Small intestine (tissue), 16 donors: ENCODE data around the gene RCBTB2. TPM values are rescaled to one million over a fixed set of nuclear protein-coding genes. Genes with fewer than 3 reads are reported as not detected.
A peak's percentile ranks its signal among the peaks of the same experiment; 100 is the strongest.
"Not testable (repeated sequence)": the region's sequence is repeated elsewhere in the genome, so short reads cannot be mapped to it uniquely, and the experiment has no call there.

Experiments
- DNase-seq, 2 donors: peaks; one replicate each; pipeline versions ENCODE4 v3.0.0 to v3.0.0-alpha.2; 2013
- FAIRE-seq: peaks from 2 replicates; lab custom pipeline; 2012; peaks lifted over from hg19 to GRCh38; lab: Jason Lieb, UNC
- H3K27ac ChIP-seq, 3 donors: one replicate each; pipeline ENCODE4 v1.5.1; 2013; ENCODE audit warnings: low read length in 2 of 3, mild to moderate bottlenecking in 2 of 3, control low read depth in 1 of 3, inconsistent platforms in 1 of 3, low read depth in 1 of 3, moderate library complexity in 1 of 3
- H3K27me3 ChIP-seq, 3 donors: one replicate each; pipeline ENCODE4 v1.6.1; 2013; ENCODE audit warnings: low read length in 3 of 3, inconsistent platforms in 1 of 3; ENCODE audit not compliant: control insufficient read depth in 3 of 3, insufficient read depth in 3 of 3
- H3K36me3 ChIP-seq, 3 donors: one replicate each; pipeline ENCODE4 v1.6.1; 2013; ENCODE audit warnings: low read length in 3 of 3, inconsistent platforms in 1 of 3, low read depth in 1 of 3, mild to moderate bottlenecking in 1 of 3, moderate library complexity in 1 of 3; ENCODE audit not compliant: control insufficient read depth in 3 of 3, insufficient read depth in 2 of 3
- H3K4me1 ChIP-seq, 3 donors: one replicate each; pipeline ENCODE4 v1.6.1; 2013; ENCODE audit warnings: low read length in 2 of 3, inconsistent platforms in 1 of 3, low read depth in 1 of 3, mild to moderate bottlenecking in 1 of 3, moderate library complexity in 1 of 3; ENCODE audit not compliant: control insufficient read depth in 3 of 3, insufficient read depth in 2 of 3
- H3K4me3 ChIP-seq, 3 donors: one replicate each; pipeline ENCODE4 v1.5.1; 2013; ENCODE audit warnings: low read length in 3 of 3, control low read depth in 1 of 3, inconsistent platforms in 1 of 3, low read depth in 1 of 3, mild to moderate bottlenecking in 1 of 3, moderate library complexity in 1 of 3
- H3K9me3 ChIP-seq, 2 donors: one replicate each; pipeline ENCODE4 v1.6.1; 2013; ENCODE audit warnings: low read depth in 1 of 2, low read length in 1 of 2; ENCODE audit not compliant: control insufficient read depth in 2 of 2, insufficient read depth in 1 of 2
- WGBS, 3 donors: extraction: QIAGEN DNeasy Blood & Tissue Kit; methylation state at CpG; one replicate each; pipeline ENCODE4 v1.1.7; 2013; 5-methylcytosine and 5-hydroxymethylcytosine counted together
- long read RNA-seq, 10 donors: transcript quantifications; one replicate each; lab custom pipeline, GENCODE V29; 2026
- polyA plus RNA-seq, 4 donors: library from polyadenylated mRNA; stranded (reverse) in 3 of 4; unstranded in 1 of 4; fragments of 200-250 nt in 3 of 4; fragments of 120-200 nt in 1 of 4; gene quantifications; one replicate each; pipeline versions ENCODE4 v1.2.1 to v1.2.3, GENCODE V29; 2013
- donor health status: healthy with polysubstance abuse.
- donor health status: control.
- donor health status: control.
- donor health status: Bipolar disorder and iron deficiency.
- donor health status: healthy.

Gene RCBTB2
- 10 to 100 TPM in 1 of 4 donors, 1 to 10 TPM in 3; 3.1 to 10.3 (median 6.2) TPM for polyA plus RNA-seq
- long read RNA-seq, donor 1: 0 reads
- long read RNA-seq, donor 2, partial matches to known transcripts: 0 of 1 reads
- long read RNA-seq, donor 2, other reads (novel, unspliced or antisense): 0 of 1 reads
- long read RNA-seq, donor 3, partial matches to known transcripts: 0 of 1 reads
- long read RNA-seq, donor 3, other reads (novel, unspliced or antisense): 0 of 1 reads
- long read RNA-seq, donor 4: 0 reads
- long read RNA-seq, donor 5: 0 reads
- long read RNA-seq, donor 6, partial matches to known transcripts: 0 of 1 reads
- long read RNA-seq, donor 6, other reads (novel, unspliced or antisense): 0 of 1 reads
- long read RNA-seq, donor 7: 0 reads
- long read RNA-seq, donor 8, partial matches to known transcripts: 0 of 1 reads
- long read RNA-seq, donor 8, other reads (novel, unspliced or antisense): 0 of 1 reads
- long read RNA-seq, donor 9: 0 reads
- long read RNA-seq, donor 10, partial matches to known transcripts: 0 of 6 reads
- long read RNA-seq, donor 10, other reads (novel, unspliced or antisense): 0 of 6 reads

DNA sequence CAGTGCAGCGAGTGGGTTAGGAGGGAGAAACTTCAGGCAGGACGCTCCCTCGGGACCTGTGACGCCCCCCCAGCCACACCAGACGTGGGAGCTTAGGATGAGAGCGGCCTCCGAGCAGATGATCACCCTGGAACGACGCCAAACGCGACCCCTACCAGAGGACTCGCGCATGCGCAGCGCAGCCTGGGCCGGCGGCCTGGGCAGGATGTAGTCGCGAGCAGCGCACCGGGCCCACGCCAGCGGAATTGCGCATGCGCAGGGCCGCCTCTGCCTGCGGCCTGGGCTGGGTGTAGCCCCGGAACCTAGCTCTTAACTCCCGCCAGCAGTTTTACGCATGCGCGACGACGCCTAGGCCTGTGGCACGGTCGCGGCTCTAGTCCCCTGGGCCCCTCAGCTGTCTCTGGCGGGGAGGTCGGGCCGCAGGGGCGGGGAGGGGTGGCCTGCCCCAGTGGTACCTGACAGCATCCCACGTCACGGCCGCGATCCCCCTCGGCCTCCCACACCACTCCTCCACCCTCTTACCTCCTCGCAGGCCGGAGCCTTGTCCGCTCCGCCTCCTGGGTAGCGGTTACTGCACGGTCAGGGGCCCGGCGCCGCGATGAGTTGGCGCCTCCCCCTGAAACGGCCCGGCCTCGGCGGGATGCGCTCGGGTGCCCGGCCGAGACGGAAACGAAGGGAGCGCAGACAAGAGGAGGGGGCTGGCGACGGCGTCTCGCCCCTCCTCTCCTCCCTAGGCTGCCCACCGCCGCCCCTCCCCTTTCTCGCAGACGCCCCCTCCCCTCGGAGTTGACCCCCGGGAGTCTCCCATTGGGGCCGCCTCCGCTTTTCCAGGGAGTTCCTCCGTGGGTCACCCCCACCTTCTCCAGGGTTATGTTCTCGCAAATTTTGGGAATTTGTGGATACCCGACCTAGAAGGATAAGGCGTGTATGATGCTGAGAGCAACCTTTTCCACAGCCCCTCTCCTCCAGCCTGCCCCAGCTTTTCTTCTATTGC lies at the start of gene RCBTB2:
Gene RCBTB2 (minus strand): TSS at position 575 of the 994 bp plus-strand sequence. CDS start 11,141 bp downstream, outside the sequence.
- peak within 1 kb of the TSS; percentile 45 to 88 (median 68) for H3K4me3 ChIP-seq
- no peaks in the 10 kb centered on the region for H3K9me3 ChIP-seq
- peak within 1 kb of the TSS; percentile 77 to 98 (median 90) for H3K27ac ChIP-seq
- H3K27me3 ChIP-seq: no peaks in the 10 kb centered on the region
- no peak for FAIRE-seq
- peaks cover 0 to 3% (median 3%) of the 10 kb centered on the region in 3 donors for H3K4me1 ChIP-seq
- 1 to 2% (median 1%) methylated on average over 58 to 84 of the region's 84 CpGs for WGBS, 3 donors
- peak; percentile 98 to 99 for DNase-seq
- no peaks in the 10 kb centered on the region for H3K36me3 ChIP-seq

DNA sequence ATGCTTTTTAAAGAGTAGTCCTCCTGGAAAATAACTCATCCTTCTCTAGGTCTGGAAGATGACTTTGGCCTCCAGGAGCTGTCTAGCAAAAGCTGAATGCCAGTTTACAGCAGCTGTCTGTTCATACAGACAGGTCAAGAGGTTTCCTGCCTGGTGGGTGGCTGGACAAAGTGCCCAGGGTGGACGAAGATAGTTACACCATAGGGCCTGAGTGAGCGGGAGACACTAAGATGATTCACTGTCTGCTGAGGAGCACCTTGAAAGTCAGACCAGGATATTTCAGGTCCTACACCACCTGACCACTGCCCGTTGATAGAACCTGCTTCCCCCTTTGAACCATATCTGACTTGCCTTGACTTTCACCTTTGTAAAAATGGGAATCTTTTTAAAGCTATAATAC lies 49.2 kb upstream of the RCBTB2 start:
- Histone ChIP-seq H3K36me3 (no peaks in the 10 kb centered on the region), H3K4me1 (peaks cover 0 to 10% (median 8%) of the 10 kb centered on the region in 3 donors), H3K27ac (peak overlapping the region in 1 of 3 donors; percentile 12), H3K9me3 (no peaks in the 10 kb centered on the region), H3K4me3 (no peak overlapping the region), H3K27me3 (no peaks in the 10 kb centered on the region)
- 83 to 90% (median 84%) methylated on average over 3 of the region's 3 CpGs for WGBS, 3 donors
- FAIRE-seq: no peak
- DNase-seq: peak in 1 of 2 donors; percentile 33

DNA sequence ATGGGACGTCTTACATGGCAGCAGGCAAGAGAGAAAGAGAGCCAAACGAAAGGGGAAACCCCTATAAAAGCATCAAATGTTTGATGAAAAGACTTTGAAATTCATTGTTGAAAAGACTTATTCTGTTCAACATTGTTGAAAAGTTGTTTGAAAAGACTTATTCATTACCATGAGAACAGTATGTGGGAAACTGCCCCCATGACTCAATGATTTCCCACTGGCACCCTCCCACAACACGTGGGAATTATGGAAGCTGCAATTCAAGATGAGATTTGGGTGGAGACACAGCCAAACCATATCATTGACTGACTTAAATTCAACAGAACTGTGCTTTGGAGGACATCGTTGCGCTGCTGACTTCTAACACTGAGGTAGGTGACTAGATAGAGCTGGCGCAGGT lies 48.0 kb upstream of the RCBTB2 start:
- FAIRE-seq (no peak), DNase-seq (no peak)
- Histone ChIP-seq H3K4me3 (no peak overlapping the region), H3K36me3 (no peaks in the 10 kb centered on the region), H3K27ac (no peak overlapping the region), H3K9me3 (no peaks in the 10 kb centered on the region), H3K27me3 (no peaks in the 10 kb centered on the region), H3K4me1 (peaks cover 0 to 10% (median 8%) of the 10 kb centered on the region in 3 donors)
- WGBS, 3 donors: 74 to 86% (median 76%) methylated on average over 6 of the region's 6 CpGs

DNA sequence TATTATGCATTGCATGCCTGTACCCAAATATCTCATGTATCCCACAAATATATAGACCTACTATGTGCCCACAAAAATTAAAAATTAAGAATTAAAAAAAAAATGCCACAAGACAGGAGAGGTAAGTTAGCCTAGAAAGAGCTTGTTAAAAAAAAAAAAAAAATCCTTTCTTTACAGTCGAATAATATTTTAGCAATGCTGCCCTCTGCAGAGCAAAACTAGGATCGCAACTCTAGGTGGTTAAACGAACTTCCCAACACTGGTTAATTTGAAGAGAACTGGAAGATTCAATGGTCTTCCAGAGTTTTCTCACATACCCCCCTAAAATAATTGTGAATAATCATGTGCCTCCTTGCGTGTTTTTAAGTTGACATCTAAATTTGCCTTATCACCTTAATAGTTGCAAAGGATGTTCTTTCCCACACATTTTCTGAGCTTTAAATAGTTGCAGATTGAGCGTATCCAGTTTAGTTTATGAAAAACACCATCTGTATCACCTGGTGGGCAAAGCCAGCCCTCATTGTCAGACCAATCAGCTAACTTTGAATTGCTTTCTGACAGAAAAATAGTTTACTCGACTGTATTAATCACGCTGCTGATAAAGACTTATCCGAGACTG lies 47.4 kb upstream of the RCBTB2 start:
- no peaks in the 10 kb centered on the region for H3K36me3 ChIP-seq
- no peak overlapping the region for H3K4me3 ChIP-seq
- no peaks in the 10 kb centered on the region for H3K27me3 ChIP-seq
- peaks cover 0 to 10% (median 5%) of the 10 kb centered on the region in 3 donors for H3K4me1 ChIP-seq
- peak; percentile 75 to 80 for DNase-seq
- FAIRE-seq: peak; percentile 36
- 42 to 46% (median 44%) methylated on average over 8 of the region's 8 CpGs for WGBS, 3 donors
- no peaks in the 10 kb centered on the region for H3K9me3 ChIP-seq
- H3K27ac ChIP-seq: no peak overlapping the region

DNA sequence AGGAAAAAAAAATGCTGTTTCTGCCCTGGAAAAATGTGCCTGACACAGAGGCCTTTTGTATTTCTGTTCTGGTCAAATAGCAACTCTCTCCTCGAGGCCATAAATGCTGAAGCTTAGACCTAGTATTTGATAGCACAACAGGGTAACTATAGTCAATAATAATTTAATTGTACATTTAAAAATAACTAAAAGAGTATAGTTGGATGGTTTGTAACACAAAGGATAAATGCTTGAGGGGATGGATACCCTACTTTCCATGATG lies 47.0 kb upstream of the RCBTB2 start:
- WGBS, 3 donors: 18 to 64% (median 47%) methylated on average over 1 of the region's 1 CpG
- H3K4me3 ChIP-seq, H3K27me3 ChIP-seq, DNase-seq, H3K9me3 ChIP-seq, FAIRE-seq, H3K36me3 ChIP-seq: not testable (repeated sequence)
- Histone ChIP-seq H3K27ac (peak overlapping the region; percentile 5 to 51 (median 49)), H3K4me1 (peaks cover 0 to 10% (median 4%) of the 10 kb centered on the region in 3 donors)

DNA sequence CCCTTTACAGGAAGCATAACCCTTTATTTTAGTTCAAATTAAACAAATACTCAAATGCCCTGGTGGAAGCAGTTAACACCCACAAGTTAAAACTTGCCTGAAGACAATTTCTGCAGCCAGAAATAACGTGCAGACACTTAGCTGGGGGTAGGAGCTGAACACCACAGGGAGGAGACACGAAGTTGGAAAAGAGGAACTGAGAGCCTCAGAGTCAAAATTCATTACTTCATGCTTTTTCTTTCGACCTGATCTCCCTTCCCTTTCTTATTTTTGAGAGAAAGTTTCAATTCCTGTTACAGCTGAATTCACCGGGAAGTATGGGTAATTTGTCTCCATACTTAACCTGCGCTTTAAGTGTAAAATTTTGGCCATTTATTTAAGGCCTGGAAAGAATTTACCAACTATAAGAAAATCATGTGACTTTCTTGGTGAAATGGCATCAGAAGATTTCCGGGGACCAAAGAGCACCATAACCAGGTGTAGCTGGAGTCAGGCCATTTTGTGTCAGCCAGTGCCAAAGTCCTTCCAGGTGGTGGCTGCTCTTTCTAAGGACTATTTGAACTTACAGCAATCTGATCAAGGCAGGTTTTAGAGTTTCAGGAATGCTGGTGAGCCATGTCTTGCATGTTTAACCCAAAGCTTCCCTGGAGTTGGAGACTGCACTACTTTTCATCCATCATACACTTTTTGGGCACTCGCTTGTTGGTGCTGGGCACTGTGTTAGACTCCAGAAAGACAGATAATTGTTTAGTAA lies 46.5 kb upstream of the RCBTB2 start:
- no peaks in the 10 kb centered on the region for H3K36me3 ChIP-seq
- H3K4me3 ChIP-seq: no peak overlapping the region
- H3K4me1 ChIP-seq: peaks cover 0 to 10% (median 2%) of the 10 kb centered on the region in 3 donors
- peak; percentile 68 to 86 for DNase-seq
- no peaks in the 10 kb centered on the region for H3K27me3 ChIP-seq
- WGBS, 3 donors: 55 to 70% (median 64%) methylated on average over 7 of the region's 7 CpGs
- no peaks in the 10 kb centered on the region for H3K9me3 ChIP-seq
- no peak for FAIRE-seq
- H3K27ac ChIP-seq: peak overlapping the region; percentile 5 to 51 (median 49)

DNA sequence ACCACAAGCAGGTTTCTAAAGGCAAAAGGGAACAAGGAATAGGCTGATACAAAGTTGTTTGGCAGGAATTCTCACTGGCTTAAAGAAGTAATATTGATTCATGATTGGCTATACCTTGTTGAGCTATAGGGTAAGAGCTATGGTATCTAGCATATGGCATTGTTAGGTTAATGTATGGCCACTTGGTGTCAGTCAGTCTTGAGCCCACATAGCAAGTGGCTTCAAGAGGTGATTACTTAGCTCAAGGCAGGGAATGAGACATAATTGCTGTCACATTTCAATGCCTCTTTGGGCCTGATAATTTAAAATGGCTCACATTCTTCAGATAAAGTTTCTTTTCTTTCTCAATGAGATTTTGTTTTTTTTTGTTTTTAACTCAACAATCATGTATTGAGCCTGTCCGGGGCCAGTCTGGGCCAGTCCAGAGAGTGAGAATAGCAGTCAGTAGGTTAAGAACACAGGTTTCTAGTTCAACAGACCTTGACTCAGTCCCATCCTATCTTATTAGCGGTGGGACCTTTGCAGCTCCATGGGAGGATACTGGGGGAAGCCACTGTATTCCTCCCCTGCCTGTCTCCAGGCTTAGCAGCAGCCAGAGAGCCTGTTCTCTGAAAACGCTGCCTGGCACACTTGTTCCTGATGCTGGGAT lies 45.8 kb upstream of the RCBTB2 start:
- peaks cover 0 to 10% (median 2%) of the 10 kb centered on the region in 3 donors for H3K4me1 ChIP-seq
- 80 to 89% (median 87%) methylated on average over 3 of the region's 3 CpGs for WGBS, 3 donors

More for the DNA sequence above, 45.8 kb upstream of the RCBTB2 start:
- Histone ChIP-seq H3K36me3 (no peaks in the 10 kb centered on the region), H3K27me3 (no peaks in the 10 kb centered on the region), H3K27ac (peak overlapping the region in 1 of 3 donors; percentile 39), H3K9me3 (no peaks in the 10 kb centered on the region), H3K4me3 (no peak overlapping the region)
- no peak for DNase-seq
- no peak for FAIRE-seq
